Erythroblast (primary cell): ENCODE measurements around the gene PROM2.

Experiments
- GATA1 ChIP-seq: IDR thresholded peaks from 2 replicates; pipeline ENCODE4 v1.6.1; 2011; ENCODE audit warnings: low read depth, mild to moderate bottlenecking, control low read depth, low read length, moderate library complexity
- POLR2A ChIP-seq: IDR thresholded peaks from 2 replicates; pipeline ENCODE4 v1.6.1; 2011; ENCODE audit warnings: mild to moderate bottlenecking, low read length

DNA sequence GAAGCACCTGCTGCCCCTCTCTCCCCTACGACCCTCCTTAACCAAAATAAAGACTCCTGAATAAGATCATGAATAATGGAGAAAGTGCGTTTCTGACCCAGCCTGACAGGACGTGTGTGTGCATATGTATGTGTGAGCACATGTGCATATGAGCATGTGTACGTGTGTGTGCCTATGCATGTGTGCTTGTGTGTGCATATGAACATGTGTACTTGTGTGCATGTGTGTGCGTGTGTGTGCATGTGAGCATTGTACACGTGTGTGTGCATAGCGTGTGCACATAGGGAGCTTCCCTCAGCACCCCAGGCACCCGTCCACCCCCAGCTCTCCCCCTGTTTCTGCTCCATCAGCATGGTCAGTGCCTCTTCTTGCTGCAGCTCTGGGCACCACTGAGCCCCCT, 33.6 kb downstream of the PROM2 start:
- no peak for TF ChIP-seq POLR2A
- no peak for TF ChIP-seq GATA1
